ENCODE measurements around the gene TYW1.
"Not testable (repeated sequence)": the region's sequence is repeated elsewhere in the genome, so short reads cannot be mapped to it uniquely, and the experiment has no call there.

Gene TYW1

GRCh38 chr7:67045496-67045995, 48.9 kb downstream of the TYW1 start:
- Histone ChIP-seq H3K36me3 (ENCODE audit: insufficient read depth, insufficient read length, low read length) (peaks cover 15% of the 10 kb centered on the region), H3K9ac (ENCODE audit: insufficient read length, low read depth) (no peak overlapping the region), H3K27me3 (ENCODE audit: insufficient read depth, insufficient read length) (no peaks in the 10 kb centered on the region), H3K4me3 (ENCODE audit: insufficient read length, low read depth) (no peak overlapping the region), H3K9me3 (ENCODE audit: insufficient read depth, low read length) (no peaks in the 10 kb centered on the region), H3K4me1 (ENCODE audit: insufficient read depth, insufficient read length) (no peaks in the 10 kb centered on the region)
- DNase-seq (ENCODE audit: low read depth, low spot score), result no peak
- no peak for TF ChIP-seq YY1 (IDR thresholded peaks at IDR 0.05; ENCODE audit: insufficient read depth, insufficient read length)
- no peak for TF ChIP-seq SUZ12 (IDR thresholded peaks at IDR 0.05; ENCODE audit: extremely low read depth, insufficient read depth, insufficient read length)
- no peak for TF ChIP-seq ZNF274 (IDR thresholded peaks at IDR 0.05; ENCODE audit: low read depth, low read length)

GRCh38 chr7:67046819-67047218, 50.2 kb downstream of the TYW1 start:
- not testable (repeated sequence) for H3K27me3 ChIP-seq (ENCODE audit: insufficient read depth, insufficient read length); H3K9ac ChIP-seq (ENCODE audit: insufficient read length, low read depth); H3K4me3 ChIP-seq (ENCODE audit: insufficient read length, low read depth); H3K9me3 ChIP-seq (ENCODE audit: insufficient read depth, low read length); H3K4me1 ChIP-seq (ENCODE audit: insufficient read depth, insufficient read length); DNase-seq (ENCODE audit: low read depth, low spot score)
- H3K36me3 ChIP-seq (ENCODE audit: insufficient read depth, insufficient read length, low read length), result peaks cover 22% of the 10 kb centered on the region

GRCh38 chr7:67049908-67050307, 53.3 kb downstream of the TYW1 start:
- H3K36me3 ChIP-seq (ENCODE audit: insufficient read depth, insufficient read length, low read length), result peaks cover 18% of the 10 kb centered on the region

GRCh38 chr7:67052161-67052560, 55.5 kb downstream of the TYW1 start:
- DNase-seq (ENCODE audit: low read depth, low spot score); H3K4me3 ChIP-seq (ENCODE audit: insufficient read length, low read depth); H3K9ac ChIP-seq (ENCODE audit: insufficient read length, low read depth); H3K27me3 ChIP-seq (ENCODE audit: insufficient read depth, insufficient read length); H3K4me1 ChIP-seq (ENCODE audit: insufficient read depth, insufficient read length); H3K9me3 ChIP-seq (ENCODE audit: insufficient read depth, low read length); H3K36me3 ChIP-seq (ENCODE audit: insufficient read depth, insufficient read length, low read length): not testable (repeated sequence)

More at GRCh38 chr7:67049908-67050307, 53.3 kb downstream of the TYW1 start:
- not testable (repeated sequence) for H3K27me3 ChIP-seq (ENCODE audit: insufficient read depth, insufficient read length); H3K9me3 ChIP-seq (ENCODE audit: insufficient read depth, low read length); H3K9ac ChIP-seq (ENCODE audit: insufficient read length, low read depth); H3K4me3 ChIP-seq (ENCODE audit: insufficient read length, low read depth); H3K4me1 ChIP-seq (ENCODE audit: insufficient read depth, insufficient read length); DNase-seq (ENCODE audit: low read depth, low spot score)

GRCh38 chr7:67056683-67057082, 60.0 kb downstream of the TYW1 start:
- no peaks in the 10 kb centered on the region for H3K27me3 ChIP-seq (ENCODE audit: insufficient read depth, insufficient read length)
- H3K9ac ChIP-seq (ENCODE audit: insufficient read length, low read depth), result no peak overlapping the region
- no peak for DNase-seq (ENCODE audit: low read depth, low spot score)
- no peaks in the 10 kb centered on the region for H3K4me1 ChIP-seq (ENCODE audit: insufficient read depth, insufficient read length)
- H3K36me3 ChIP-seq (ENCODE audit: insufficient read depth, insufficient read length, low read length), result peaks cover 11% of the 10 kb centered on the region
- no peak overlapping the region for H3K4me3 ChIP-seq (ENCODE audit: insufficient read length, low read depth)
- H3K9me3 ChIP-seq (ENCODE audit: insufficient read depth, low read length), result no peaks in the 10 kb centered on the region
- TF ChIP-seq SUZ12 (IDR thresholded peaks at IDR 0.05; ENCODE audit: extremely low read depth, insufficient read depth, insufficient read length) (no peak), ZNF274 (IDR thresholded peaks at IDR 0.05; ENCODE audit: low read depth, low read length) (no peak), YY1 (IDR thresholded peaks at IDR 0.05; ENCODE audit: insufficient read depth, insufficient read length) (no peak)

- not testable (repeated sequence) for H3K27me3 ChIP-seq (ENCODE audit: insufficient read depth, insufficient read length); H3K9ac ChIP-seq (ENCODE audit: insufficient read length, low read depth); H3K4me1 ChIP-seq (ENCODE audit: insufficient read depth, insufficient read length); H3K4me3 ChIP-seq (ENCODE audit: insufficient read length, low read depth); DNase-seq (ENCODE audit: low read depth, low spot score)
- peaks cover 11% of the 10 kb centered on the region for H3K36me3 ChIP-seq (ENCODE audit: insufficient read depth, insufficient read length, low read length)
- peaks cover 11% of the 10 kb centered on the region; the same call in 1 of the 2 replicates for H3K9me3 ChIP-seq (ENCODE audit: insufficient read depth, low read length)
These were observed 64.7 kb downstream of the TYW1 start for GRCh38 chr7:67061321-67061720.

GRCh38 chr7:67062802-67063201, 66.2 kb downstream of the TYW1 start:
- H3K9me3 ChIP-seq (ENCODE audit: insufficient read depth, low read length), result peaks cover 11% of the 10 kb centered on the region; the same call in 1 of the 2 replicates
- H3K4me1 ChIP-seq (ENCODE audit: insufficient read depth, insufficient read length); H3K36me3 ChIP-seq (ENCODE audit: insufficient read depth, insufficient read length, low read length); H3K4me3 ChIP-seq (ENCODE audit: insufficient read length, low read depth); H3K9ac ChIP-seq (ENCODE audit: insufficient read length, low read depth); H3K27me3 ChIP-seq (ENCODE audit: insufficient read depth, insufficient read length); DNase-seq (ENCODE audit: low read depth, low spot score): not testable (repeated sequence)

- not testable (repeated sequence) for H3K4me1 ChIP-seq (ENCODE audit: insufficient read depth, insufficient read length); H3K4me3 ChIP-seq (ENCODE audit: insufficient read length, low read depth); H3K9ac ChIP-seq (ENCODE audit: insufficient read length, low read depth); DNase-seq (ENCODE audit: low read depth, low spot score); H3K27me3 ChIP-seq (ENCODE audit: insufficient read depth, insufficient read length)
- peaks cover 11% of the 10 kb centered on the region; the same call in 1 of the 2 replicates for H3K9me3 ChIP-seq (ENCODE audit: insufficient read depth, low read length)
- H3K36me3 ChIP-seq (ENCODE audit: insufficient read depth, insufficient read length, low read length), result peaks cover 14% of the 10 kb centered on the region
These were observed 70.5 kb downstream of the TYW1 start for GRCh38 chr7:67066950-67067622.

- not testable (repeated sequence) for DNase-seq (ENCODE audit: low read depth, low spot score); H3K4me3 ChIP-seq (ENCODE audit: insufficient read length, low read depth); H3K36me3 ChIP-seq (ENCODE audit: insufficient read depth, insufficient read length, low read length); H3K9ac ChIP-seq (ENCODE audit: insufficient read length, low read depth); H3K27me3 ChIP-seq (ENCODE audit: insufficient read depth, insufficient read length); H3K4me1 ChIP-seq (ENCODE audit: insufficient read depth, insufficient read length)
- peaks cover 24% of the 10 kb centered on the region for H3K9me3 ChIP-seq (ENCODE audit: insufficient read depth, low read length)
These were observed 79.5 kb downstream of the TYW1 start for GRCh38 chr7:67076120-67076519.

- not testable (repeated sequence) for H3K4me3 ChIP-seq (ENCODE audit: insufficient read length, low read depth); H3K27me3 ChIP-seq (ENCODE audit: insufficient read depth, insufficient read length); H3K4me1 ChIP-seq (ENCODE audit: insufficient read depth, insufficient read length); H3K9ac ChIP-seq (ENCODE audit: insufficient read length, low read depth); H3K36me3 ChIP-seq (ENCODE audit: insufficient read depth, insufficient read length, low read length); DNase-seq (ENCODE audit: low read depth, low spot score); H3K9me3 ChIP-seq (ENCODE audit: insufficient read depth, low read length)
These were observed 86.2 kb downstream of the TYW1 start for GRCh38 chr7:67082880-67083279.

- not testable (repeated sequence) for H3K4me3 ChIP-seq (ENCODE audit: insufficient read length, low read depth); H3K9me3 ChIP-seq (ENCODE audit: insufficient read depth, low read length); H3K4me1 ChIP-seq (ENCODE audit: insufficient read depth, insufficient read length); DNase-seq (ENCODE audit: low read depth, low spot score); H3K27me3 ChIP-seq (ENCODE audit: insufficient read depth, insufficient read length); H3K9ac ChIP-seq (ENCODE audit: insufficient read length, low read depth)
- H3K36me3 ChIP-seq (ENCODE audit: insufficient read depth, insufficient read length, low read length), result peaks cover 11% of the 10 kb centered on the region
These were observed 92.6 kb downstream of the TYW1 start for GRCh38 chr7:67089261-67089660.

All from NT2/D1 (cell line).